Measurements from ENCODE around the gene DMTF1.

The DMTF1 gene

DNA sequence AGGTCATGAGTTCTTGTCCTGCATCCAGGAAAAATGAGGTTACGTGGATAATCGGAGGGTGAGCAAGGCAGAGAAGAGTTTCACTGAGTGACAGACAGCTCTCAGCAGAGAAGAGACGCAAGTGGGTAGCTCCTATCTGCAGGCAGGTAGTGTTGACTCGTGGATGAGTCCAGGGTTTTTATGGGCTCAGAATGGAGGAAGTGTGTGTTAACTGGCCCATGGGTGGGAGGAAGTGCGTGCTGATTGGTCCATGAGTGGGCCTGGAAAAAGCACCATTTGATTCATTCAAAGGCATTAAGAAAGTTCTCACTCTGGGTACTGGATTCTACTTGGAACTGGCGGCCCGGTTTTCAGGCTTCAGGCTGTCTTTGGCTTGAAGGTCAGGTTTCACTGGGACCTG, 4.8 kb upstream of the DMTF1 start:
- no peak for DNase-seq (ENCODE audit: low spot score)

DNA sequence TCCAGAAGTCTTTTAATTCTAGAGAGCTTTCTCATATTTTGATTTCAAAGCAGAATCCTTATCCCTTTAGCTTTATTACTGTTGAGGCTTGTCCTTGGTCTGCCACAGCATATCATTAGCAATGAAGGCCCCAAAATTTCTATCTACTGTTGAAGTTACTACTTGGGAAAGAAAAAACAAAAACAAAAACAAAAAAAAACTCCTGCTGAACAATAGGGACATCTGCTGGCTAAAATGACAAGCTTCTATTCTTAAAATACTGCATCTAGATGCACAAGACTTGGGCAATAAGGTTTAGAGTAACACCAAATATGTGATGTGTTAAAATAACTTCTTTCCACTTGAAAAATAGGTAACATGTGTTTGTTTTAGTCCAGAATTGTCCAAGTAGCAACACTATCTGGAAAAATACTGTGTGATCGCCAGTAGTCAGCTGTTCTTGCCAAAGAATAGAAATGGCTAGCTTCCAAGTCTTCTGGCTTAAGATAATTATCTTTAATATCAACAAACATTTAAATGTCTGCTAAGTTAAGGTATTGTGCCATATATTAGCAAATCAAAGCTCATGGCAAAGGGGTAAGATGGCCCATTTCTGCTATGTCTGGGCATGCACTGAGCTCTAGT, 3.8 kb upstream of the DMTF1 start:
- peak; percentile 34 for DNase-seq (ENCODE audit: low spot score)

DNA sequence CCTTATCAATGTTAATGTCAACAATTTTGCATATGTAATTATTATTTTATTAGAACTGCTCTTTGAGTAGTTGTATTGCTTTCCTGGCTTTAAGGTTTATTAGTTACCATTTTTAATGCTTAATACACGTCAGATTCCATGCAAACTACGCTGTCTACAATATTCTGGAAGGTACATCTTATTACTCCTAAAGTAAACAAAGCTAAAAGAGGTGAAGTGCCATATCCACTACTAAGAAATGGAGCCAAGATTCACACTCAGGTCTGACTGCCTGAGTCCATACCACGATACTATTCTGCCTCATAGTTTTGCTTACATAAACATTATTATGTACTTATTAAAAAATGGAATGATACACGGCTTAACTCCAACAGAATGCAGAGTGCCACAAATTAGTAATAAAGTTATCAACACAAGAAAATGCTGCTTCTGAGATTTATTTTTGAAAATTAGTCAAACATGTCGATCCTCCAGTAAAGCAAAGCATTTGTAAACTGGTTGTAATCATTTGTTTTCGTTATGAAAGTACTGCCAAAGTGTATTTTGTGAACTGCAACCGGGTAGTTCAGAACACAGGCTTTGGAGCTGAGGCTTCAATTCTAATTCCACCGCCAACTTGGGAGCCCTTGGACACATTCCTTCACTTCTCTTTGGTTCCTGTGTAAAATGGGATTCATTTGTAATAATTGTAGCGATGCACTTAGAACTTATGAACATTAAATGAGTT, 1.1 kb upstream of the DMTF1 start:
- peak; percentile 9 for DNase-seq (ENCODE audit: low spot score)

DNA sequence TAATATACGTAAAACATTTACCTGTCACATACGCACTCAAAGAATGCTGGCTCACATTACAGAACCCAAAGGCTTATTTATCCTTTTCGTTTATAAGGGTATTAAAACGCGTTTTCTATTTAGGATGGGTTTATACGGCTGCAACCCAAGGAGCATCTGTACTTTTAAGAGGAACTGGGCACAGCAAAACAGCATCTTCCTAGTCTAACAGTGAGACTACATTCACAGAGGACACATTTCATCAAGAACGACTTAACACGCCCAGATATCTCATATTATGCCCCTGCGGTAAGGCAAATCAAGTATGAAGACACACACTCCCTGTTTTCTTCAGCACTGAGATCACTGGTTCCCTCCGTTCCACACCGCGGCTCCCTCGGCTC, 533 bp upstream of the DMTF1 start:
- no peak for DNase-seq (ENCODE audit: low spot score)

DNA sequence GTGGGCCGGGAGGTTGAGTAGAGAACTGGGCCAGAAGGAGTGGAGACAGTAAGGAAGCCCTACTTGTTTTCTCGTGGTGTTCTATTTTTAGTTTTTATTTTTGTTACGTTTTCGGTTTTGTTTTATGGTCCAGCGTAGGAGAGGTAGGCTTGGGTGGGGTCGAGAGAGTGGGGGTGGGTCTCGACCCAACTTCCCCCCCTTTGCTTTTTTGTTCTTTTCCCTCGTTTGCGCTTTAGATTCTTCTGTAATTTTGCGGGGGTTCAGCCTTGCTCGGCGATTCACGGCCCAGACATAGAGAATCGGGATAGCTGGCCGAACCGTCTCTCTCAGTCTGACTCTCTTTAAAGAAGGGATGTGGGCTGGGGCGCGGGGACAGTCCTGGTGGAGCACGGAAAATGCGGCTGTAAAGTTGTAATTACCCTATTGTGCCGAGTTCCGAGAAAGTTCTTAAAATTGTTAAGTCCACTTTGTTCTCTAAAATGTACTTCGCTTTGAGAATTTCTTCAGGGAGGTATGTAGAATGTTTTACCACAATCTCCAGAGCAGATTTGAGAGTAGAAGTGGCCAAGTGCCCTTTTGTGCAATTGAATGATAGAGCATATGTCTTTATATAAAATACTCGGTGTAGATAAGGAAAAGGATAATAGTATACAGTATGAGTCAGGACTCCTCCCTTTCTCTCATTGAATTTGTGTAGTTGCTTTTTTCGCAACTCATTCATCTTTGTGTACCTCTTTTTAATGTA, 816 bp downstream of the DMTF1 start:
- DNase-seq (ENCODE audit: low spot score): peak; percentile 30

DNA sequence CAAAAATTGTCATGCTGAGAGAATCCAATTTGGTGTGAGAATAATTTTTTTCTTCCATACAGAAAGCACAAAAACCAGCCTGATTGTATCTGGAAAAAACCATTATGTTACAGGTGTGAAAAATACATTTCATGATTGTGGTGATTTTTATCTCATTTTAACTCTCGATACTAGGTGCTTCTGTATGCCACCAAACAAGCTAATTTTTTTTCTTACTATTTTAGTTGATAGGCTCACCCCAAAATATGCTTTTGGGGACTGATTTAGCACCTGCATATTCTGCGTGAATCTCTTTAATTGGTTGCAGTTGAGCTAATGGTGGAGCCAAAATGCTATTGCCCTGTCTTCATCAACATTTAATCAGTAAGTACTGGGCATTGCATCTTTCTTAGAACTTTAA, 1.9 kb downstream of the DMTF1 start:
- no peak for DNase-seq (ENCODE audit: low spot score)

DNA sequence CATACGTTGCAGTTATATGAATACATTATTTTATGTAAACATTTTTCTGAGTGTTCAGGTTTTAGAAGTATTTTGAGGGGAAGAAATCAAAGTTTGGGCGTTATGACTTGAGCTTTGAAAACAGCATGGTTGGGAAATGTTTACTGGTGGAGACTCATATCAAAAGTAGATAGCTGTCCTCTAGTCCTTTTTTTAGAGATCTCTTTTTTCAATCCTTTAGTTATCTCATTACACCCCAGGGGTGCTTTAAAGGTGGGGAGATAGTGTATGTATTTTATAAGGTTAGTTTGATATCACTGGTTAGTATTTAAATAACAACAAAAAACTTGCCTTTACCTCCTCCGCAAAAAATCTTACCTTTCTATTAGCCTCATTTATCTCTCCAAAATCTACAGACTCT, 2.3 kb downstream of the DMTF1 start:
- no peak for DNase-seq (ENCODE audit: low spot score)

DNA sequence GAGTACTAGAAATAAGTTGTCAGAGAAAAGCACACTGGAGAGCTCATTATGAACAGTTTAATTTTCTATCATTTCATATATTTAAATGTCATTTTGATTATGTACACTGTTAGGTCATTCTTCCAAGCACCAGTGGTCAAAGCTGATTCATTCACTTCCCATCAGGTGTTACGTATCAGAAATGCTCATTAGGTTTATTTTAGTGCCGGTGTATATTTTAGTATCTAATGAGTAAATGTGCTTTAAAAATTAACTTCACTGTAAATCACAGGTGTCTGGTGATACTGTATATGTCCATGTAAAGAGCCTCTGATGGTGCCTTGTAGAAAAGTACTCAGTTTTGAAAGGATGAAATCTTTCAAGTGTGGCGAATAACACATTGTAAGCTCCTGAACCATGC, 3.5 kb downstream of the DMTF1 start:
- no peak for DNase-seq (ENCODE audit: low spot score)

DNA sequence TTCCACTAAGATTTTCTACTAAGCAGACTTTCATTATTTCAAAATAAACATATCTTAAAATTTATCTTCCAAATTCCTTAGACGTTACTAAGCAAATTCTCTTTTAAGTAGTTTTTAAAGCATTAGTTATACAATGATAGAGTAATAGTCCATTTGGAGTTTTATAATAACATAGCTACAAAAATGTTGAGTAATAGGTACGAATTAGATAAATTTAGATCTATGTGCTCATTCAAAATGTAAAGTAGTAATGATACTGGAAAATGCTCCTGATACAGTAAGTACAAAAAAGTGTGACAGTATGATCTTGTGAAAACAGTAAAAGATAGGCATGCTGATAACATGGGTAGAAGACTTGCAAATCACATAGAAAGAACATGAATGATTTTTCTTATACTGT, 4.5 kb downstream of the DMTF1 start:
- DNase-seq (ENCODE audit: low spot score): no peak

DNA sequence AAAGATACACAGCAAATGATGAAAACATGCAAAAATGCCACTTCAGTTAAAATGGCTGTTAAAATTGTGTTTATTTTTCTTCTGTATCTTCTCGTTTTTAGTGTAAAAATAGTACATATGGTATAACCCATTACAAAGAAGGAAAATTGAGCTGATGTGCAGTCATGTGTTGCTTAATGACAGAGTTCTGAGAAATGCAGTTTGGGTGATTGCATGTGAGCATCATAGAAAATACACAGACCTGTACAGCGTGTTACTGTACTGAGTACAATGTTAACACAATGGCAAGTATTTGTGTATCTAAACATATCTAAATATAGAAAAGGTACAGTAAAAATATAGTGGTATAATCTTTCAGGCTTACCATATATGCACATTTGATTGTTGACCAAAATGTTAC, 7.3 kb downstream of the DMTF1 start:
- no peak for DNase-seq (ENCODE audit: low spot score)

DNA sequence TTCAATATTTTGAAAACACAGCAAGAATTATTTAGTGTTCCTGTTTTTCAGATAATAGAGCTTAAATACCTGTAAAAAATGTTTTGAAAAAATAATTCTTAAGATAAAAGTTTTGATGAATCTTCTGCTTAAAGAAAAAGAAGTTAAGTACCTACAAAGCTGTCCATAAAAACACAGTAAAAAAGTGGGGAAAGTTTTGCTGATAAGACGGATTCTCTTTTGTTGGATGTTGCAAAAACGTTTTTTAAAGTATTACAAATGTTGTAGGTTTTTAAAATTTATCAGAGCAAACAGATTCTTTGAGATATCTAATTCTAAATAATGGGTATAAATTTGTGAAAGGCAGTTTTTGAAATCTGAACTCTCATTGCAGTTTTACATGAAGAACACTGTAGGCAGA, 12.2 kb downstream of the DMTF1 start:
- no peak for DNase-seq (ENCODE audit: low spot score)

DNA sequence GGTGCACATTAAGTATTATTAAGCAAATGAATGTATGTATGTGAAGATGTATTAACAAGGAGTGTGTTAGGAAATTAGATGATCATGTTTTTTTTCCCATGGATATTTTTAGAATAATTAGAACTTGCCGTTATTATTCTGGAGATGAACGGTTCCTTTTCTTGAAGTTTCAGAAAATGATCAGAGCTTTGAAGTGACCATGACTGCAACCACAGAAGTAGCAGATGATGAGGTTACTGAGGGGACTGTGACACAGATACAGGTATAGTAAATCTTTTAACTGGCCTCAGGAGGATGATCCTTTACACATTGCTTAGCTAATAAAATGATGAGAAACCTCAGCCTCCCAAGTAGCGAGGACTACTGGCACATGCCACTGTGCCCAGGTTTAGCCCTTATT, 18.6 kb downstream of the DMTF1 start:
- no peak for DNase-seq (ENCODE audit: low spot score)

DNA sequence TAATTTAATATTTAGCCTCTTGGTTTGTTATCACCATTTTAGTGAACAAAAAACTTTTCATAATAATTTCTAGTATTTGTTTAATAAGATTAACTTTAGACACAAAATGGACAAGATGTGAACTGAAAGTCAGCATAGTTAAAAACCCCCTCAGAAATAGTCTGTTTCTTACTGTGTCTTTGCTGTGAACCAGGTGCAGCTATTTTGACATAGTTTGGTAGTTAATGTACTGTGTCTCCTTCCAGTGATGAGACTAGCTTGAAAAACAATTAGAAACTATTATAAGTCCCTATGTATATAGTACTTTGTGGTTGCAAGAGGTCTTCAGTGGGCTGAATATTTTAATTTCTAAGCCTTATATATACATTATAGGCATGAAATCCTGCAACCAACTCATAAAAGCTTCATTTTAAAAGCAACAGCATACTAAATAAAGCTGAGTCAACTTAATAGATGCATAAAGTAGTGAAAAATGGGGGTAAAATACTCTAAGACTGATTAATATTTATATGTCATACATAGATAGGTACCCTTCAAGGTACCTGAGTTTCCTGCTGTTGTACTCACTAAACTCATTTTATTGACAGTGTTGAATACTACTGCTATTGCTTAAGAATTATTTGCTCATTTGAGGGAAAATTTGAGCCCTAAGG, 19.2 kb downstream of the DMTF1 start:
- no peak for DNase-seq (ENCODE audit: low spot score)

DNA sequence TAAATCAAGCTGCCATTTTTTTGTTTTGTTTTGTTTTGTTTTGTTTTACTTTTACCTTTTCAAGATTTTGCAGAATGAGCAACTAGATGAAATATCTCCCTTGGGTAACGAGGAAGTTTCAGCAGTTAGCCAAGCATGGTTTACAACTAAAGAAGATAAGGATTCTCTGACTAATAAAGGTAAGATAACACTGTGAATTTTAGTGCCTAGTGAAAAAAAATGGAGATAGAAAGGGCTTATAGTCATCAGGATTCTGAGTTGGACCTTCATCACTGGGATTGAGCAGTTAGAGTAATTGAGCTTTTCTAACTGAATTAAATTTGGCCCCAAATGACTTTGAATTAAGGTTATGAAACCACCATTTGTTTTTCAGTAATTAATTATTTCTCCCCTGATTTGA, 21.2 kb downstream of the DMTF1 start:
- DNase-seq (ENCODE audit: low spot score): no peak

DNA sequence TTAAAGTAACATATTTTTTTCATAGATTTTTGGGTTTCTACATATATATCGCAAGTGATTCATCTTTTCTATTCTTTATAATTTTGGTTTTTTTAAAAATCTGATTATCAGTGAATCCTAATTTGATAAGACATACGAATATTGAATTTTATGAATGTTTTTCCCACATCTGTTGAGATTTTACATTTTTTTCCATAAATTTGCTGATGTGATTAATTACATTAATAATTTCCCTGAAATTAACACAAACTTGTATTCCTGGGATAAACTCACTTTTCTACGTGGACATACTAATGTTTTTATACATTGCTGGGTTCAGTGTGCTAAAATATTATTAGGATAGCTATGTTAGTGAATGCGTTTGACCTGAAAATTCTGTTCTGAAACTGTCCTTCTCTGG, 26.1 kb downstream of the DMTF1 start:
- no peak for DNase-seq (ENCODE audit: low spot score)

DNA sequence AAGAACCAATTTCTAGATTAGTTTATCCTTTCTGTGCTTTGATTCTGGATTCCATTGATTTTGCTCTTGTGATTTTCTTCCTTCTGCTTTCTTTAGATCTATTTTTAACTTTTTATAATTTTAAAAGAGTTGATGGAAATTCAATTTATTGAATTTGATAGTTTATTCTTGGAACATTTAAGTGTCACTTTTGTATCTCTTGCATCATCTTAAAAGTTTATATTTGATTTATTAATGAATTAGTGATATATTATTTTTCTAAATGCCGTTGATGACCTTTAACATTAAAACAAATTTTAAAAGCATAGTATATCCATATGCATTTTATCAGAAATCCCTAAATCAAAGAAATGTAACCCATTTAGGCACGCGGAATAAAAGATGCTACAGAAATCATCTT, 26.9 kb downstream of the DMTF1 start:
- no peak for DNase-seq (ENCODE audit: low spot score)

DNA sequence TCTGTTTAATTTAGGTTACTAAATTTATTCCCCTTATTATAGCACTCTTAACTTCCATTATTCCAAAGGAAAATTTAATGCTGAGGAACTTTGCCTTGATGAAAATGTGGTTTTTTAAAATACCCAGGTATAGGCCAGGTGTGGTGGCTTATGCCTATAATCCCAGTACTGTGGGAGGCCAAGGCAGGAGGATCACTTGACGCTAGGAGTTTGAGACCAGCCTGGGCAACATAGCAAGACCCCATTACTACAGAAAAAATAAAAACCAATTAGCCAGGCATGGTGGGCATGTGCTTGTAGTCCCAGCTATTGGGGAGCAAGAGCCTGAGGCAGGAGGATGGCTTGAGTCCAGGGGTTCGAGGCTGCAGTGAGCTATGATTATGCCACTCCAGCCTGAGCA, 34.9 kb downstream of the DMTF1 start:
- no peak for DNase-seq (ENCODE audit: low spot score)

DNA sequence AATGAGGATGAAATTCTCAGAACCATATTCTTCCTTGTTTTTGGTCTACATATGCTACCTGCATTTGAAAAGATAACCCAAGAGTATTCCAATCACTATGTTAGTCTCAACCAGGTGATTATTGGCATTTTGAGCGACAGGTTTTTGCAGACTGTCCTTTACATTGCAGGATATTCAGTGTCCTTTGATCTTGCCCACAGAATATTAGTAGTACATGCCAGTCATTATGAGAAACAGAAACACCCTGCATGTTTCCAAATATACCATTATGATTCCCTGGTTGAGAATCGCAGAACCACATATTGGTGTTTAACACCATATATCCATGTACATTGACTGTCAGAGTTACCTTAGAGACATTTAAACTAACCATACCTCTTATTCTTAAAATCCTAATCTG, 36.7 kb downstream of the DMTF1 start:
- DNase-seq (ENCODE audit: low spot score): no peak

DNA sequence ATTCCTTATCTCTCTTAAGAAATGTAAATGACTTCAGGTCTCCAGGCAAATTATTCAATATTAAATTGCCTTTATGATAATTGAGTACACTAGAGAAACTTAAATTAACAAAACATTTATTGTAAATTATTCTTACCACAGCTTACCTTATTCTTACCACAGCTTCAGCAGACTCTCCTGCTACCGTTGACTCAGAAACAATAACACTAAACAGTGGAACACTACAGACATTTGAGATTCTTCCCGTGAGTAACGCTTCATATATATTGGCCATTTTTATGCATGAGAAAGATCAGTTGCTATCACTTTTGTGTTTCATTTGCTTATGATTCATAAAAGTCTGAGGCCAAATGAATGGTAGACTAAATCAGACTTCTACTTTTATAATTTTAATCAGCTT, 38.5 kb downstream of the DMTF1 start:
- DNase-seq (ENCODE audit: low spot score): no peak

DNA sequence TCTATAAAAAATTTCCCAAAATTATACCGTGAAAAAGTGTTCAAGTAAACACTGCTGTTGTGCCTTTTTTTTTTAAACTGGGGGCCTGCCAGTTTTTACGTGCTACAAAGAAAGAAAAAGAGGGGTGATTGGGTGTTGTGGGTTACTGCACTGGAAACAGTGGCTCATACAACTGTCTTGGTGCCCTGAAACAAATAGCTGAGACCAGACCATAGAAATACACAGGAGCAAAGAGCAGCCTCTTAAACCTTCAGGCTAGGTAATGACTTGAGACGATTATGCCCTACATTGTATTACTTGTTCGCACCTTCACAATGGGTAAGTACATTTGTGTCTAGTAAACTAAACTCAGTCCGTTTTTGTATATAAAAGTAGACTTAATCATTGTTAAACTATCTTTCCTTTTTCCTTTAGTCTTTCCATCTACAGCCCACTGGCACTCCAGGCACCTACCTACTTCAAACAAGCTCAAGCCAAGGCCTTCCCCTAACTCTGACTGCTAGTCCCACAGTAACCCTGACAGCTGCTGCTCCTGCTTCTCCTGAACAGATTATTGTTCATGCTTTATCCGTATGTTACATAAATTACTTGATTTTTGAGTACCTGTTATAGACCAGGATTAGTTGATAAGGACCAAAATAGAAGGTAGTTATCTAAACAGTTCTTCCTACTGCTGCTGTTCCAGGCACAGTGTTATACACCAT, 40.7 kb downstream of the DMTF1 start:
- DNase-seq (ENCODE audit: low spot score): no peak

DNA sequence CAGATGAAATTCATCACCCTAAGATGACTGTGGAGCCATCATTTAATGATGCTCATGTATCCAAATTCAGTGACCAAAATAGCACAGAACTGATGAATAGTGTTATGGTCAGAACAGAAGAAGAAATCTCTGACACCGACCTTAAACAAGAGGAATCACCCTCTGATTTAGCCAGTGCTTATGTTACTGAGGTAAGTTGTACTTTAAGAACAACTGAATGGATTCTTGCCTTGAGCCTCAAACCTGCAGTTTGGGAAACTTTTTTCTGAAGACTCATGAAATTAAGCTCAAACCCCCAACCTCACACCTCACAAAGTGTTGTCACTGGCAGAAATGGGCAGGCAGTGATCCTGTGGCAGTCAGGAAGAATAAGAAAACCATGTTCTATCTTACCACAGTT, 41.7 kb downstream of the DMTF1 start:
- DNase-seq (ENCODE audit: low spot score): no peak

DNA sequence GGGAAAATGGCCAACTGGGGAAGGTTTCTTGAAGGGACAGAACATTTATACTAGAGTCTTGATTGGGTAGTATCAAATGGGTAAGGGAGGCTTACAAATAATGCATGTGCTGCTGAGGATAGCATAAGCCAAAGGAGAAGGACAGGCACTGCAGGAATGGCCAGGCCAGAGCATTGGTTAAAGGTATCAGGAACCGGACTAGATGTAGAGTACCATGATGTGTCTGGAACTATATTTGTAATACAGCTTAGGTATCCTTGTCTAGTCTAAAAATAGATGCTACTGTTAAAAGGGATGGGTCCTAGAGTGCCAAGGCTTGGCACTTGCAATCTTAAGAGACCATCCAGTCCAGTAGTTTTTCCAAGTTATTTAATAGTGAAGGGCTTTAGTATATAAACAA, 47.0 kb downstream of the DMTF1 start:
- no peak for DNase-seq (ENCODE audit: low spot score)

Measured in AG20443 (cell line).